ENCODE measurements around the gene COPS6.

- no peak for TF ChIP-seq POLR2AphosphoS5 (IDR thresholded peaks at IDR 0.05)
- TF ChIP-seq CTCF (IDR thresholded peaks at IDR 0.05 in 8 of 11, conservative IDR thresholded peaks at IDR 0.05 in 3 of 11), result no peak
These were observed 24.6 kb upstream of the COPS6 start for GRCh38 chr7:100064162-100064561.
